ENCODE measurements around the gene MIEN1. TPM values are rescaled to one million over a fixed set of nuclear protein-coding genes. Genes with fewer than 3 reads are reported as not detected.
"Not testable (repeated sequence)": the region's sequence is repeated elsewhere in the genome, so short reads cannot be mapped to it uniquely, and the experiment has no call there.

MIEN1 gene
- total and polyA plus RNA-seq, 2 donors, result 56.4 to 84.3 TPM

DNA sequence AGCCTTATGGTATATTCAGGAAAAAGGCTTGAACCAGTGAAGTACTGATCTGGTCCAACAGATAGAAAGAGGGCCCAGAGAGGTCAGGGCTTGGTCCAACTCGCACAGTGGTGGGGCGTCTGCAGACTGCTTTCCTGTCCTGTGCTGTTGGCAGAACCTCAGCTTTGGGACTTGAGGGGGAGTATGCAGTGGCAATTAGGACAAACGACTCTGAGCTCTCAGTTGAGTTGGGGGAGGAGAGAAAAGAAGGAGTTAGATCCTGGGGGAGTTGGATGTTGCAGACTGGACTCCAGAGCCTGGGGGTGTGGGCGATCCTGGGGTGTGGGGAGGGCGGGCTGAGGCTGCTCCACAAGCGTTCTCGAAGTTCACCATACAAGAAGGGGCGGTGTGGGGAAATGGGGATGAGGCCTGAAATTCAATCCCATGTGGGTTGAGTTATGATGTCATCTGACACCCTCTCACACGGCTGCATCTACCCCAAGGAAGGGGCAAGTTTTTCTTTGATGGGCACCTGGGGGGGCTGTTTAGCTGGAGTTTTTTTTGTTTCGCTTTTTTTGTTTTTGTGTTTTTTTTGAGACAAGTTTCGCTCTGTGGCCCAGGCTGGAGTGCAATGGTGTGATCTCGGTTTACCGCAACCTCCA is 22.0 kb upstream of the MIEN1 start:
- Histone ChIP-seq H3K9me3 (ENCODE audit: control insufficient read depth in 2 of 2, insufficient read depth in 1 of 2, low read length in 1 of 2) (peaks cover 0 to 15% of the 10 kb centered on the region in 2 donors), H3K36me3 (ENCODE audit: control insufficient read depth in 2 of 2, insufficient read depth in 2 of 2, low read length in 1 of 2) (no peaks in the 10 kb centered on the region), H3K4me3 (ENCODE audit: low read length in 2 of 2) (no peak overlapping the region), H3K4me1 (ENCODE audit: control insufficient read depth in 2 of 2, insufficient read depth in 2 of 2, low read length in 2 of 2) (peaks cover 28 to 54% of the 10 kb centered on the region in 2 donors), H3K27me3 (ENCODE audit: control insufficient read depth in 2 of 2, insufficient read depth in 1 of 2, low read length in 1 of 2) (no peaks in the 10 kb centered on the region), H3K27ac (ENCODE audit: low read depth in 1 of 2, low read length in 1 of 2) (no peak overlapping the region)
- no peak for DNase-seq (ENCODE audit: low read depth in 6 of 9, low spot score in 9 of 9)
- 89% methylated on average over 13 of the region's 13 CpGs for WGBS

DNA sequence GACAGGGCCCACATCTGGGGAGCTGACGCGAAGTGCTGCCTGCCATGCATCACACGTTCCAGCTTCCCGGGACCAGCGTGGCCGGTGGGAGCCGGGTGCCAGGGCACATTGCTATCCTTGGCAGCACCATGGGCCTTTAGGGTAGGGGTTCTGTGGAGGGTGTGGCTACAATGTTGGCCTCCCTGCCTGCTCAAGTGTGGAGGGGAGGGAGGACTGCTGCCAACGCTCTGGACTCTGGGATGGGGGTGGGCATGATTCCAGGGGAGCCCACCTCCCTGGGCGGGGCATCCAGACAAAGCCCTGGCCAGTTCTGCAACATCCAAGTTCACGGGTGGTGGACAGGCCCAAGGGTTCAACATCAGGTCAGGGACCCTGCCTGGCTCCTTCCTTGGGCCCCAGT is 21.3 kb upstream of the MIEN1 start:
- no peak for DNase-seq (ENCODE audit: low read depth in 6 of 9, low spot score in 9 of 9)
- Histone ChIP-seq H3K36me3 (ENCODE audit: control insufficient read depth in 2 of 2, insufficient read depth in 2 of 2, low read length in 1 of 2) (no peaks in the 10 kb centered on the region), H3K27ac (ENCODE audit: low read depth in 1 of 2, low read length in 1 of 2) (no peak overlapping the region), H3K27me3 (ENCODE audit: control insufficient read depth in 2 of 2, insufficient read depth in 1 of 2, low read length in 1 of 2) (no peaks in the 10 kb centered on the region), H3K4me3 (ENCODE audit: low read length in 2 of 2) (no peak overlapping the region), H3K4me1 (ENCODE audit: control insufficient read depth in 2 of 2, insufficient read depth in 2 of 2, low read length in 2 of 2) (peaks cover 23 to 47% of the 10 kb centered on the region in 2 donors), H3K9me3 (ENCODE audit: control insufficient read depth in 2 of 2, insufficient read depth in 1 of 2, low read length in 1 of 2) (peaks cover 0 to 15% of the 10 kb centered on the region in 2 donors)
- 93% methylated on average over 10 of the region's 10 CpGs for WGBS

DNA sequence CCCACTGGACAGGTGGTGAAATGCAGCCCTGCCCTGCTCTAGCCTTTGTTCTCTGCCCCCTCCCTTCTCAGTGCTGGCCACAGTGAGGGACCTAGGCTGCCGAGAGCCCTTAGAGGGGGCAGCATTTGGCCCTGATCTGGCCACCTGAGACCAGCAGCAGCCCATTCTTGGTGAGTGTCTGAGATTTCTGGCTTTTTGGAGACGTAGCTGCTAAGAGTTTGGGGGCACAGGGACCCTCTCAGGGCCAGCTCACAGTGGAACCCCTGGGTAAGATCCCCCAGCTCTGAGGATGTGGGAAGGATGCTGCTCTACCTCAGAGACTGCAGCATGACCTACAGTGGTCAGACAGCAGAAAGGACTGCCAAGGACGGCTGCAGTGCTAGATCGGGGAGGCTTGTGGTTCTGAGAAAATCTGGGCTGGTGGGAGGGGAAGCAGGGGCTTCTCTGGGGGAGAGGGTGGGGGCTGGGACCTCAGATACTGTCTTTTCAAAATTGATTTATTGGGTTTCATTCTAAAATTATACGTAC is 20.7 kb upstream of the MIEN1 start:
- no peak for DNase-seq (ENCODE audit: low read depth in 6 of 9, low spot score in 9 of 9)
- H3K4me1 ChIP-seq (ENCODE audit: control insufficient read depth in 2 of 2, insufficient read depth in 2 of 2, low read length in 2 of 2), result peaks cover 17 to 41% of the 10 kb centered on the region in 2 donors
- H3K27me3 ChIP-seq (ENCODE audit: control insufficient read depth in 2 of 2, insufficient read depth in 1 of 2, low read length in 1 of 2), result no peaks in the 10 kb centered on the region
- no peak overlapping the region for H3K4me3 ChIP-seq (ENCODE audit: low read length in 2 of 2)
- H3K9me3 ChIP-seq (ENCODE audit: control insufficient read depth in 2 of 2, insufficient read depth in 1 of 2, low read length in 1 of 2), result peaks cover 0 to 15% of the 10 kb centered on the region in 2 donors
- WGBS, result 92% methylated on average over 5 of the region's 5 CpGs
- no peak overlapping the region for H3K27ac ChIP-seq (ENCODE audit: low read depth in 1 of 2, low read length in 1 of 2)
- no peaks in the 10 kb centered on the region for H3K36me3 ChIP-seq (ENCODE audit: control insufficient read depth in 2 of 2, insufficient read depth in 2 of 2, low read length in 1 of 2)

DNA sequence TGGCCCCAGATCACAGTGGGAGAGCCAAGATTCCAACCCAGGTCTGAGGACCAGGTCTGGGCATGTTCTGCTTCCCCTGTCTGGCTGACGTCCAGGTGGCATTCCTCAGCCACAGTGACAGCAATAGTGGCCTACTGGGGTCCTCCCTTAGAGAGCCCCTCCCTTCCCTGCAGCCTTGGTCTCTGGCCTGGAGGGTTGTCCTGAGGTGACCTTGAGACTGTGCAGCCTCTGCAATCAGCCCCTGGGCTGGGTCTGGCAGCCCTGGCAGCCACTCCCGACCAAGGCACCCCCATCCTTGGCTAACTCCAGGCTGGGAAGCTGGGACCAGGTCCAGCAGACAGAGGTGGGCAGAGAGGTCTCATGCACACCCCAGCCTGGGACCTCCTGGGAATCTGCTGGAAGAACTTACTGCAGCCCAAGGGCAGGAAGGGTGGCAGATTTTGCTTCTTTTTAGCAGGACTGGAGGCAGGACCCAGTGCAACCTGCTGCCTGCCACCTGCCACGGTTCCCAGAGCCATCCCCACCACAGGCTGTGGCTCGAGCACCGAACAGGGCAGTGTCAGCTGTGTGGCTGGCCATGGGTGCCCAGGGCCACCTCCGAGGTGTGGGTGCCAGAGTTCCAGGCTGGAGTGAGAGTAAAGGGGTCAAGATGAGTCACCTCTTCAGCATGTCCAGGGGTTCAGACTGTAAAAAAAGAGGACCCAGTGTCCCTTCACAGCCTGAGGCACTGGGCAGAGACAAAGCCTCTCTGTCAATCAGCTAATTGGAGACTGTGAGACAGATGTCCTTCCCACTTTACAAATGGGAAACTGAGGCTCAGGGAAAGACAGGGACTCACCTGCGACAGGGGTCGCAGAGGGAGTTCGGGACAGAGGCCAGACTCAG is 20.0 kb upstream of the MIEN1 start:
- no peak overlapping the region for H3K27ac ChIP-seq (ENCODE audit: low read depth in 1 of 2, low read length in 1 of 2)
- H3K4me3 ChIP-seq (ENCODE audit: low read length in 2 of 2), result no peak overlapping the region
- H3K27me3 ChIP-seq (ENCODE audit: control insufficient read depth in 2 of 2, insufficient read depth in 1 of 2, low read length in 1 of 2), result no peaks in the 10 kb centered on the region
- no peaks in the 10 kb centered on the region for H3K36me3 ChIP-seq (ENCODE audit: control insufficient read depth in 2 of 2, insufficient read depth in 2 of 2, low read length in 1 of 2)
- H3K4me1 ChIP-seq (ENCODE audit: control insufficient read depth in 2 of 2, insufficient read depth in 2 of 2, low read length in 2 of 2), result peaks cover 10 to 34% of the 10 kb centered on the region in 2 donors
- WGBS, result 90% methylated on average over 9 of the region's 9 CpGs
- peaks cover 0 to 12% of the 10 kb centered on the region in 2 donors for H3K9me3 ChIP-seq (ENCODE audit: control insufficient read depth in 2 of 2, insufficient read depth in 1 of 2, low read length in 1 of 2)
- no peak for DNase-seq (ENCODE audit: low read depth in 6 of 9, low spot score in 9 of 9)

DNA sequence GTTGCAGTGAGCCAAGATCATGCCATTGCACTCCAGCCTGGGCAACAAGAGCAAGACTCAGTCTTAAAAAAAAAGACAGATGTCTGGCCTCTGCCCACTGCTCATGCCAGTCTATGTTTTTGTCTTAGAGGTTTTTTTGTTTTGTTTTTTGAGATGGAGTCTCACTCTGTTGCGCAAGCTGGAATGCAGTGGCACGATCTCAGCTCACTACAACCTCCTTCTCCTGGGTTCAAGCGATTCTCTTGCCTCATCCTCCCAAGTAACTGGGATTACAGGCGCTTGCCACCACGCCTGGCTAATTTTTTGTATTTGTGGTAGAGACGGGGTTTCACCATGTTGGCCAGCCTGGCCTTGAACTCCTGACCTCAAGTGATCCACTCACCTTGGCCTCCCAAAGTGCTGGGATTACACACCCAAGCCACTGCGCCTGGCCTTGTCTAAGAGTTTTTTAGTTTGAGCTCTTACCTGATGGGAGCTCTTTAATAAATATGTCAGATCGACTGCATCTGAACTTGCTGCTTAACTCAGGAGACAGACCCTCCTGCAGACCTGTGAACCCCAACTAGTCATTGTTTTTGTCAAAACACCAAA is 18.2 kb upstream of the MIEN1 start:
- Histone ChIP-seq H3K4me1 (ENCODE audit: control insufficient read depth in 2 of 2, insufficient read depth in 2 of 2, low read length in 2 of 2) (peaks cover 5 to 22% of the 10 kb centered on the region in 2 donors), H3K9me3 (ENCODE audit: control insufficient read depth in 2 of 2, insufficient read depth in 1 of 2, low read length in 1 of 2) (peaks cover 0 to 12% of the 10 kb centered on the region in 2 donors)
- H3K36me3 ChIP-seq (ENCODE audit: control insufficient read depth in 2 of 2, insufficient read depth in 2 of 2, low read length in 1 of 2); H3K4me3 ChIP-seq (ENCODE audit: low read length in 2 of 2); DNase-seq (ENCODE audit: low read depth in 6 of 9, low spot score in 9 of 9); H3K27ac ChIP-seq (ENCODE audit: low read depth in 1 of 2, low read length in 1 of 2); H3K27me3 ChIP-seq (ENCODE audit: control insufficient read depth in 2 of 2, insufficient read depth in 1 of 2, low read length in 1 of 2): not testable (repeated sequence)
- WGBS, result 98% methylated on average over 8 of the region's 8 CpGs

DNA sequence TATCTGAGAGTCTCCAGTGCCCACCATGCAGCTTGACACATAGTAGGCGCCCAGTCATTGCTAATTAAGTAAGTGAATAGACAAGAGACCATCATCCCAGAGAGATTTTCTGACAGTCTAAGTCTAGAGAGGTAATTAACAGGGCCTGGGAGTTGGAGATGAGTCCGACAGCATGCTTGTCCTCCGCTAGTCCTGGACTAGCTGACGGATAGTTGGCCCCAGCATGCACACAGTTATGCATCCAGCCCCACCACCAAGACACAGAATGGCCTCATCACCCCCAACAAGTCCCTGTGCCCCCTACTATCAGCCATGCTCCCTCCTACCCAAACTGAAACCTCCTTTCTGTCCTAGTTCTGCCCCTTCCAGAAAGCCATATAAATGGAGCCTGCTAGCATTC is 17.4 kb upstream of the MIEN1 start:
- WGBS, result 97% methylated on average over 4 of the region's 4 CpGs
- Histone ChIP-seq H3K27me3 (ENCODE audit: control insufficient read depth in 2 of 2, insufficient read depth in 1 of 2, low read length in 1 of 2) (peaks cover under 1 to 10% of the 10 kb centered on the region in 2 donors), H3K27ac (ENCODE audit: low read depth in 1 of 2, low read length in 1 of 2) (no peak overlapping the region), H3K36me3 (ENCODE audit: control insufficient read depth in 2 of 2, insufficient read depth in 2 of 2, low read length in 1 of 2) (no peaks in the 10 kb centered on the region), H3K4me3 (ENCODE audit: low read length in 2 of 2) (no peak overlapping the region), H3K9me3 (ENCODE audit: control insufficient read depth in 2 of 2, insufficient read depth in 1 of 2, low read length in 1 of 2) (peaks cover 0 to 12% of the 10 kb centered on the region in 2 donors), H3K4me1 (ENCODE audit: control insufficient read depth in 2 of 2, insufficient read depth in 2 of 2, low read length in 2 of 2) (peaks cover 0 to 14% of the 10 kb centered on the region in 2 donors)
- no peak for DNase-seq (ENCODE audit: low read depth in 6 of 9, low spot score in 9 of 9)

DNA sequence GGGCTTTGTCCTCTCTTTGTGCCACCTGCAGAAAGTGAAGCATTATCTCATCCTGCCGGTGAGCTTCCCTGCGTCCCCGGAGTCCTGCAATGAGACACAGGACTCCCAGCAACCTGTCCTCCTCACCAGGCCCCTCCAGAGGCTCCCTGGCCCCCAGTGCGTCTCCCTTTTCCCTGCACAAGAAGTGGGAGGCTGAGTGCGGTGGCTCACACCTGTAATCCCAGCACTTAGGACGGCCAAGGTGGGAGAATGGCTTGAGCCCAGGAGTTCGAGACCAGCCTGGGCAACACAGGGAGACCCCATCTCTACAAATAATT is 15.8 kb upstream of the MIEN1 start:
- Histone ChIP-seq H3K4me1 (ENCODE audit: control insufficient read depth in 2 of 2, insufficient read depth in 2 of 2, low read length in 2 of 2) (peaks cover 0 to 4% of the 10 kb centered on the region in 2 donors), H3K9me3 (ENCODE audit: control insufficient read depth in 2 of 2, insufficient read depth in 1 of 2, low read length in 1 of 2) (peaks cover 0 to 9% of the 10 kb centered on the region in 2 donors), H3K4me3 (ENCODE audit: low read length in 2 of 2) (no peak overlapping the region), H3K27ac (ENCODE audit: low read depth in 1 of 2, low read length in 1 of 2) (no peak overlapping the region), H3K36me3 (ENCODE audit: control insufficient read depth in 2 of 2, insufficient read depth in 2 of 2, low read length in 1 of 2) (no peaks in the 10 kb centered on the region), H3K27me3 (ENCODE audit: control insufficient read depth in 2 of 2, insufficient read depth in 1 of 2, low read length in 1 of 2) (peaks cover 3 to 20% of the 10 kb centered on the region in 2 donors)
- DNase-seq (ENCODE audit: low read depth in 6 of 9, low spot score in 9 of 9), result no peak
- WGBS, result 96% methylated on average over 7 of the region's 7 CpGs

DNA sequence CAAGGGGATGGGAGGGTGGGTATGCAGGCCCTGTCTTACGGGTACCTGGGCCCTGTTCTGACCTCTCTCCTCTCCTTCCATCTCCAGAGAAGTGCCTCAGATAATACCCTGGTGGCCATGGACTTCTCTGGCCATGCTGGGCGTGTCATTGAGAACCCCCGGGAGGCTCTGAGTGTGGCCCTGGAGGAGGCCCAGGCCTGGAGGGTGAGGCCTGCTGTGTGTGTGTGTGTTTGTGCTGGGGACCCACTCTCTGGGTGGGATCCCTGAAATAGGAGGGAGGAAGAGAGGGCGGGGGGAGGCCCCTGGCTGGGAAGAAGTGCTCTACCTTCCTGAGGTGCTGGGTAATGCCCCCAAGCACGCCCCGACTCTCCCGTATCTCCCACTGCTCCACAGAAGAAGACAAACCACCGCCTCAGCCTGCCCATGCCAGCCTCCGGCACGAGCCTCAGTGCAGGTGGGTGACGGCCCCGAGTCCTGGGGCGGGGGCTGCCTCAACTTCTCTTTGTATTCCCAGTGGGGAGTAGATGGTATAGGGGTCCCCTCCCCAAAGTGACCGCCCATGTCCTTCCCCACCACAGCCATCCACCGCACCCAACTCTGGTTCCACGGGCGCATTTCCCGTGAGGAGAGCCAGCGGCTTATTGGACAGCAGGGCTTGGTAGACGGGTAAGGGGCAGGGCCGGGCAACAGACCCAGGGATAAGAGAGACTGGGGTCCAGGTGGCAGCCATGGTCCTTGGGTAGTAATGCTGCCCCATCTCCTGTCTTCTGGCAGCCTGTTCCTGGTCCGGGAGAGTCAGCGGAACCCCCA is 15.2 kb upstream of the MIEN1 start:
- 96% methylated on average over 23 of the region's 23 CpGs for WGBS
- Histone ChIP-seq H3K4me1 (ENCODE audit: control insufficient read depth in 2 of 2, insufficient read depth in 2 of 2, low read length in 2 of 2) (peaks cover 0 to 10% of the 10 kb centered on the region in 2 donors), H3K9me3 (ENCODE audit: control insufficient read depth in 2 of 2, insufficient read depth in 1 of 2, low read length in 1 of 2) (peaks cover 0 to 9% of the 10 kb centered on the region in 2 donors), H3K27me3 (ENCODE audit: control insufficient read depth in 2 of 2, insufficient read depth in 1 of 2, low read length in 1 of 2) (peaks cover 3 to 25% of the 10 kb centered on the region in 2 donors), H3K4me3 (ENCODE audit: low read length in 2 of 2) (no peak overlapping the region), H3K27ac (ENCODE audit: low read depth in 1 of 2, low read length in 1 of 2) (no peak overlapping the region), H3K36me3 (ENCODE audit: control insufficient read depth in 2 of 2, insufficient read depth in 2 of 2, low read length in 1 of 2) (no peaks in the 10 kb centered on the region)
- DNase-seq (ENCODE audit: low read depth in 6 of 9, low spot score in 9 of 9), result no peak

All from thymus (tissue), 11 donors.